H9 (cell line): ENCODE measurements around the gene PCDHGA8. TPM values are rescaled to one million over a fixed set of nuclear protein-coding genes. Genes with fewer than 3 reads are reported as not detected.
A peak's percentile ranks its signal among the peaks of the same experiment; 100 is the strongest.
"Not testable (repeated sequence)": the region's sequence is repeated elsewhere in the genome, so short reads cannot be mapped to it uniquely, and the experiment has no call there.

Source experiments
- DNase-seq: peaks from one replicate; pipeline ENCODE4 v3.0.0-alpha.2; 2017
- H2AFZ ChIP-seq: one replicate; pipeline ENCODE4 v1.6.1; 2013; ENCODE audit warnings: mild to moderate bottlenecking, low read length, control low read depth, moderate library complexity
- H2AK5ac ChIP-seq: 2 replicates; pipeline ENCODE4 v1.6.1; 2013; ENCODE audit warnings: low read length, control low read depth, mixed read lengths; ENCODE audit not compliant: insufficient read length
- H2BK120ac ChIP-seq: one replicate; pipeline ENCODE4 v1.6.1; 2013; ENCODE audit warnings: low read depth, mild to moderate bottlenecking, low read length, control low read depth, inconsistent platforms; ENCODE audit not compliant: poor library complexity, severe bottlenecking
- H2BK12ac ChIP-seq: 2 replicates; pipeline ENCODE4 v1.6.1; 2013; ENCODE audit warnings: low read length, control low read depth, mixed read lengths, low read depth; ENCODE audit not compliant: insufficient read length
- H2BK15ac ChIP-seq: 2 replicates; pipeline ENCODE4 v1.6.1; 2013; ENCODE audit warnings: low read depth, low read length, control low read depth
- H2BK20ac ChIP-seq: one replicate; pipeline ENCODE4 v1.6.1; 2013; ENCODE audit warnings: low read depth, mild to moderate bottlenecking, low read length, control low read depth, inconsistent platforms; ENCODE audit not compliant: poor library complexity, severe bottlenecking
- H2BK5ac ChIP-seq: 2 replicates; pipeline ENCODE4 v1.6.1; 2013; ENCODE audit warnings: low read length, control low read depth, mixed read lengths; ENCODE audit not compliant: insufficient read length
- H3K14ac ChIP-seq: 2 replicates; pipeline ENCODE4 v1.6.1; 2013; ENCODE audit warnings: low read length, control low read depth; ENCODE audit not compliant: insufficient read depth
- H3K18ac ChIP-seq: 2 replicates; pipeline ENCODE4 v1.6.1; 2013; ENCODE audit warnings: low read depth, mild to moderate bottlenecking, mixed read lengths, low read length, control low read depth; ENCODE audit not compliant: insufficient read length
- H3K23ac ChIP-seq: 2 replicates; pipeline ENCODE4 v1.6.1; 2013; ENCODE audit warnings: low read length, control low read depth, mixed read lengths, low read depth; ENCODE audit not compliant: insufficient read length
- H3K23me2 ChIP-seq: 2 replicates; pipeline ENCODE4 v1.6.1; 2013; ENCODE audit warnings: low read depth, mild to moderate bottlenecking, mixed read lengths, low read length, control low read depth; ENCODE audit not compliant: insufficient read length, poor library complexity, severe bottlenecking
- H3K27ac ChIP-seq: 2 replicates; pipeline ENCODE4 v1.5.1; 2013; ENCODE audit warnings: low read length, control low read depth, mixed read lengths, low read depth; ENCODE audit not compliant: insufficient read length
- H3K27me3 ChIP-seq: 2 replicates; pipeline ENCODE4 v1.6.1; 2013; ENCODE audit warnings: low read length, control low read depth, inconsistent platforms; ENCODE audit not compliant: insufficient read depth
- H3K4ac ChIP-seq: 2 replicates; pipeline ENCODE4 v1.6.1; 2013; ENCODE audit warnings: low read depth, mild to moderate bottlenecking, control low read depth, inconsistent platforms, low read length, moderate library complexity
- H3K4me1 ChIP-seq: 2 replicates; pipeline ENCODE4 v1.6.1; 2013; ENCODE audit warnings: low read length, control low read depth, inconsistent platforms; ENCODE audit not compliant: insufficient read depth
- H3K4me2 ChIP-seq: 2 replicates; pipeline ENCODE4 v1.6.1; 2013; ENCODE audit warnings: low read length, control low read depth, mixed read lengths; ENCODE audit not compliant: insufficient read length, insufficient read depth
- H3K56ac ChIP-seq: 2 replicates; pipeline ENCODE4 v1.6.1; 2013; ENCODE audit warnings: low read depth, mild to moderate bottlenecking, mixed read lengths, low read length, control low read depth; ENCODE audit not compliant: insufficient read length
- H3K79me1 ChIP-seq: 2 replicates; pipeline ENCODE4 v1.6.1; 2013; ENCODE audit warnings: low read depth, mild to moderate bottlenecking, moderate library complexity, low read length, control low read depth, inconsistent platforms; ENCODE audit not compliant: insufficient read depth, poor library complexity, severe bottlenecking
- H3K79me2 ChIP-seq: 2 replicates; pipeline ENCODE4 v1.6.1; 2013; ENCODE audit warnings: low read length, control low read depth, inconsistent platforms; ENCODE audit not compliant: insufficient read depth
- H3K9ac ChIP-seq: 2 replicates; pipeline ENCODE4 v1.6.1; 2013; ENCODE audit warnings: low read length, control low read depth, mixed read lengths; ENCODE audit not compliant: insufficient read length; ENCODE audit errors: extremely low read depth
- H3K9me3 ChIP-seq: one replicate; pipeline ENCODE4 v1.6.1; 2013; ENCODE audit warnings: low read depth, low read length, inconsistent platforms; ENCODE audit not compliant: control insufficient read depth
- H3T11ph ChIP-seq: one replicate; pipeline ENCODE4 v1.6.1; 2013; ENCODE audit warnings: mild to moderate bottlenecking, low read length, control low read depth, inconsistent platforms
- H4K20me1 ChIP-seq: one replicate; pipeline ENCODE4 v1.6.1; 2013; ENCODE audit not compliant: control insufficient read depth, insufficient read length, insufficient read depth
- H4K5ac ChIP-seq: 2 replicates; pipeline ENCODE4 v1.6.1; 2013; ENCODE audit warnings: low read depth, mild to moderate bottlenecking, mixed read lengths, low read length, control low read depth; ENCODE audit not compliant: insufficient read length
- H4K8ac ChIP-seq: replicated peaks from 2 replicates; pipeline ENCODE4 v1.6.1; 2013; ENCODE audit warnings: low read length, control low read depth, mixed read lengths, low read depth; ENCODE audit not compliant: insufficient read length
- H4K91ac ChIP-seq: 2 replicates; pipeline ENCODE4 v1.6.1; 2013; ENCODE audit warnings: low read depth, mild to moderate bottlenecking, moderate library complexity, mixed read lengths, low read length, control low read depth; ENCODE audit not compliant: insufficient read length
- H3K27ac Mint-ChIP-seq, 3 experiments: 2 replicates in 2 of 3; 3 replicates in 1 of 3; pipeline ENCODE4 v1.8.0; 2020 to 2021; ENCODE audit warnings: mixed read lengths in 3 of 3, mild to moderate bottlenecking in 1 of 3, moderate library complexity in 1 of 3
- H3K27me3 Mint-ChIP-seq: 2 replicates; pipeline ENCODE4 v1.8.0; 2021; ENCODE audit warnings: low read depth, mild to moderate bottlenecking, moderate library complexity, mixed read lengths
- H3K36me3 Mint-ChIP-seq, 3 experiments: 2 replicates in 2 of 3; 3 replicates in 1 of 3; pipeline ENCODE4 v1.8.0; 2020 to 2021; ENCODE audit warnings: low read depth in 3 of 3, mixed read lengths in 3 of 3; ENCODE audit not compliant: insufficient read depth in 1 of 3
- H3K4me1 Mint-ChIP-seq, 2 experiments: 2 replicates each; pipeline ENCODE4 v1.8.0; 2020; ENCODE audit warnings: mixed read lengths in 2 of 2
- H3K4me3 Mint-ChIP-seq, 2 experiments: 2 replicates in 1 of 2; 3 replicates in 1 of 2; pipeline ENCODE4 v1.8.0; 2020 to 2021; ENCODE audit warnings: mild to moderate bottlenecking in 2 of 2, mixed read lengths in 2 of 2, moderate library complexity in 1 of 2
- H3K9me3 Mint-ChIP-seq, 2 experiments: 2 replicates in 1 of 2; 3 replicates in 1 of 2; pipeline ENCODE4 v1.8.0; 2020; ENCODE audit warnings: mild to moderate bottlenecking in 2 of 2, mixed read lengths in 2 of 2, moderate library complexity in 1 of 2
- CTCF ChIP-seq: fragments of 200-600 bp; sonication (generic); conservative IDR thresholded peaks from 3 replicates; pipeline ENCODE4 v1.8.0; 2021; ENCODE audit warnings: antibody characterized with exemption, mild to moderate bottlenecking
- WGBS: extraction: QIAGEN DNeasy Blood & Tissue Kit; methylation state at CpG from one replicate; pipeline ENCODE4 v1.1.7; 2013; ENCODE audit warnings: missing lambda C conversion rate, low lambda C conversion rate, mixed read lengths; ENCODE audit not compliant: insufficient read length; ENCODE audit errors: extremely low coverage; 5-methylcytosine and 5-hydroxymethylcytosine counted together
- total RNA-seq: library from RNA; stranded (reverse); gene quantifications from 2 replicates; pipeline ENCODE4 v1.2.1, GENCODE V29; 2021

PCDHGA8 gene
- total RNA-seq, 1 experiment from 2014 or later, result 0.90 TPM

GRCh38 chr5:141387557-141388311, 4.7 kb upstream of the PCDHGA8 start, which contains the start of gene PCDHGB4:
TSS of gene PCDHGB4 (plus strand) at chr5:141387698. CDS start at chr5:141387885, 187 bp downstream.
- Histone ChIP-seq H3K4me2 (peak within 1 kb of the TSS; percentile 51), H3K18ac (peak within 1 kb of the TSS; percentile 33), H3K9me3 (peaks cover 42% of the 10 kb centered on the region), H3K9ac (peak within 1 kb of the TSS; percentile 15)
- not testable (repeated sequence) for H2BK5ac ChIP-seq, H3T11ph ChIP-seq, H2AK5ac ChIP-seq, H2BK12ac ChIP-seq, H3K23ac ChIP-seq, H3K4ac ChIP-seq, H3K79me2 ChIP-seq, H2BK120ac ChIP-seq, H4K8ac ChIP-seq, H2AFZ ChIP-seq, H2BK15ac ChIP-seq, H3K27ac Mint-ChIP-seq, H3K56ac ChIP-seq, H3K4me1 ChIP-seq, H2BK20ac ChIP-seq, H3K14ac ChIP-seq, H3K79me1 ChIP-seq, H4K20me1 ChIP-seq, H3K23me2 ChIP-seq, H3K4me1 Mint-ChIP-seq, H3K27me3 ChIP-seq, H4K5ac ChIP-seq, H3K27ac ChIP-seq, H4K91ac ChIP-seq
- Mint-ChIP-seq H3K9me3 (peaks cover 69 to 74% of the 10 kb centered on the region in 2 experiments), H3K36me3 (peaks cover 25 to 62% (median 43%) of the 10 kb centered on the region in 3 experiments), H3K4me3 (peak within 1 kb of the TSS in 1 of 2 experiments; percentile 71; a peak in 2 of 5 replicates), H3K27me3 (peaks cover 15% of the 10 kb centered on the region)
- TF ChIP-seq CTCF, result peak; percentile 72
- no CpG with 5 or more reads among the region's 40 CpGs for WGBS
- peak; percentile 76 for DNase-seq
